GM08714 (cell line): ENCODE results near the gene ZBTB21.

Experiments used
- H3K4me3 ChIP-seq: fragments of 200-500 bp; sonication (Bioruptor generic); 2 replicates; pipeline ENCODE4 v1.5.1; 2014; ENCODE audit warnings: mild to moderate bottlenecking, low read length, inconsistent platforms
- ZNF274 ChIP-seq: IDR thresholded peaks from 2 replicates; pipeline ENCODE4 v1.6.1; 2012; ENCODE audit warnings: mild to moderate bottlenecking, low read depth, low read length

ZBTB21 gene

DNA sequence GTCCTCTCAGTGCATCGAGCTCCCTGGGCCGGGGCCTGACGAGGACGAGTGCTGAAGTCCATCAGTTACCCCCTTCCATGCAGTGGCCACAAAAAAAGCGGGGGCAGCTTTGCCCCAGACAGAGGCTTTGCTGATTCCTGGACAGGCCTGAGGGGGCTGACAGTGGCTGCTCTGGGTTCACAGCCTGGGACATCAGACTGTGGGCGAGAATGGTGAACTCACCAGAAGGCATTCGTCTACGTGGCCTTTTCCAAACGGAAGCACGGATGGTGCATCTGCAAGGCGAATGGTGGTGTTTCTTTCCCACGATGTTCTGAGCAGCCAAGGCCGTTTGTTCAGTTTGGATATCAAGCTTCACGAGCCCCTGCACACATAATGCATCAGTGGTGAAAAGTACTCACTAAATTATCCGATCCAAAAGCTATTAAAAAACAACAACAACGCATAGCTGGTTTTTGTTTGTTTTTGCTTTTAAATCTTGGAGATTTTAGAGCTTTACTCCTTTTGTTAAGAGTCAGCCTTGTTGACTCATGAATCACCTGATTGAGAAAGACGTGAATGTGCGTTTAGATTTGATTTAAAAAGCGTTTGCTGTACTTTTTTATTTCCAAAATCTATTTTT is 6.3 kb upstream of the ZBTB21 start:
- TF ChIP-seq ZNF274: no peak
- H3K4me3 ChIP-seq: no peak overlapping the region

DNA sequence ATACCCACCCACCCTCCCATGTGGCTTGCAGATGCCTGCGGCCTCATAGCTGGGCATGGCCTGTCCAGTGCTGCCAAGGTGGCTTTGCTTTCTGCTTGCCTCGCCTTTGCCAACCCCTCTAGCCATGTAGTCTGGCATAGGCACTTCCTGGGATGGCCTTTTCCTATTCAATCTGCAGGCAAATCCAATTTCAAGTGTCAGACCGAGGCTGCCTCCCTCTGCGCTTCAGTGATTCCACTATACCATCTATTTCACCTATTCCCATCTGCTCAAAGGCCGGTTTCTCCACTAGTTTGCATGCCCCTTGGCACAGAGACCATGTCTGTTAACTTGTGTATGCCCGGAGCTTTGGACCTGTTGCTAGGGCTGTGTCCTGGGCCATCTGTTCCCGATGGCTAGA is 3.8 kb upstream of the ZBTB21 start:
- H3K4me3 ChIP-seq: no peak overlapping the region
- TF ChIP-seq ZNF274: no peak

DNA sequence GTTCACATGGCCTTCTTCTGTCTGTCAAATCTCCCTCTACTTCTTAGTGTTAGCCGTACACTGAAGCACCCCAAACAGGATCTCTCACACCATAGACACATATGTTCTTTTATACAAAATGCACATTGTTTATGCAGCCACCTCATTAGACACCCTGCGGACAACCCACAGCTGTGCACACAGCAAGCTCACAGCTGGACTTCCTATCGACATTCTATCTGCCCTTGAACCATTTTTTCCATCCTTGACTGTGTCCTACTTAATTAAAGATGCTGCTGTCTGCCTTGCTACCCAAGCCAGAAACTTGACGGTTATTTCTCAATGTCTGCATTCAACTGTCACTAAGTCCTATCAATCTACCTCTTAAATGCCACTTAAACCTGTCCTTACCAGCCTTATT is 3.2 kb upstream of the ZBTB21 start:
- no peak for TF ChIP-seq ZNF274
- H3K4me3 ChIP-seq: no peak overlapping the region

DNA sequence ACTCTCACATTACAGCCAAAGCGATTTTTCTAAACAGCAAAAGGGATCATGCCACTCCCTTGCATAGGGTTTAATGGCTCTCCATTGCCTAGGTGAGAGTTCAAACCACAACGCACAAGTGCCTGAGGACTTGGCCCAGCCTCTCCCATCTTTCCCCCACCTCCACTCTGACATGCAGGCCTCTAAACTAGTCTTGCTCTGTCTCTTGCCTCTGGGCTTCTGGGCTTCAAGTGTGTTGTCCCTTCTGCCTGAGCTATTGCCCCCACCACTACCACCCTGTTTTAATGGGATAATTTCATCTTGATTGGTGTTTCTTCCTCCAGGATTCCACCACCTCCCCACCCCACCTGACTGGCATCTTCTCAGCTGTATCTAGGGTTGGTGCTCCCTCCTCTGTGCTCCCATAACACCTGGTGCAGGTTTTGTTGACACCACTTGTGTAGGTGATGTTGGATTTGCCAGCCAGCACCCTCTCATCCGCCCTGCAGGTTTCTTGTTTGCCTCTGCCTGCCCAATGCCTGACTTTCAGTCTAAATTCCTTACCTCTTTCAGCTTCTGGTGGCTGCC is 2.7 kb upstream of the ZBTB21 start:
- H3K4me3 ChIP-seq: no peak overlapping the region
- no peak for TF ChIP-seq ZNF274

DNA sequence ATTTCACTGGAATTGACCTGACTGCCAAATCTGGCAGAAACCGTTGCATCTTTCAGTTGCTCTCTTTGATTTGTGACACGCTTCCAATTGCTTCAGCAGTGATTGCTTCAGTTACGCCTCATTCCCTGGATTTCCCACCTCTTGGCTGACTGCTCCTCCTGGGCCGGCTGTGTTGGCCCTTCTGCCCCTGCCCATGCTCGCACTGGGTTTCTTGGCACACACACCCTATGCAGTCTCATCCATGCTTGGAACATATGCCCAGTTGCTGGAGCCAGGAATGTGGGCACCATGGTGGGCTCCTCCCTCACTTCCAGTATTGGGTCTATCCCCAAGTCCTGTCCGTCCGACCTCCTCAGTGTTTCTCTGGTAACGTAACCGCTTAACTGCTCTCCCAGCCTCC is 2.2 kb upstream of the ZBTB21 start:
- TF ChIP-seq ZNF274: no peak
- no peak overlapping the region for H3K4me3 ChIP-seq

DNA sequence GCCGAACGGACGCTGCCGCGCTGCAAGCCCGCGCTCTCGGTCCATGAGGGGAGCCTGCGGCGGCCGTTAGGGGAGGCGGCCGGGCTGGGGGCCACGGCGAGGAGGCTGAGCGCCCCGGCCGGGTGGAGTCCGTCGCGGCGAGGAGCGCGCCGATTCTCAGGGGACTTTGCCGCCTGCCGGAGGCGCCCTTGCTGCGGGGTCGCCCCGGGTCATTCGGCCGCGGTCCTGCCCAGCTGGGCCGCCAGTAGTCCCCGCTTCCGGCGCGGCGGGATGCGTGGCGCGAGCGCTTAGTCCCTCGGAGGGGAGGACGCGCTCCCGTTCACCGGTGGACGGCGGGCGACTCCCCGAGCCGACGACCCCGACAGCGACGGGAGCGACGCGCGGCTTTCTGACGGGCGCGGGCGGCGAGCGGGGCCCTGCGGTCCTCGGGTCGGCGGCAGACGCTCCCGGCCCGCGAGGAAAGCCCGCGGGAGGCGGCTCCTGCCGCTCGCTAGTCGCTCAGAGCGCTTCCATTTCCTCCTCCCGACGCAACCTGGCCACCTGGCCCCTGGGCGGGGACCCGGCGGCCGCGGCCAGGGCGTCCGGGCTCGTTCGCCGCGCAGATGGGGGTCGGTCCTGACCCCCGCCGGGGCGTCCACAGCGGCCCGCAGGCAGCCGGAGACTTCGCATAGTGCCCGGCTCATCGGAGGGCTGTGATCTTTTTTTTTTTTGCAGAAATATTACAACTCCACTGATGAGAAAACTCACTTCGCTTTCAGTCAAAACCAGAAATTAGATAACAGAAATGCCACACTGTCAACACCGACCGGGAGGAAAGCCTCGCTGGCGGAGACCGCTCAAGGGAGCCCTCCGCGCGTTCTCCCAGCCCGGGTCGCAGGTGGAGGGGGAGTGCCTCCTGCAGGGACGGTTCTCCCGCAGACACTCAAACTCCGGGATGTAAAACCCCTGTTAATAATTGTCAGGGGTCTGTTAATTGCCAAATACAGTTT is 641 bp upstream of the ZBTB21 start:
- H3K4me3 ChIP-seq: peak overlapping the region; percentile 82
- TF ChIP-seq ZNF274: no peak

DNA sequence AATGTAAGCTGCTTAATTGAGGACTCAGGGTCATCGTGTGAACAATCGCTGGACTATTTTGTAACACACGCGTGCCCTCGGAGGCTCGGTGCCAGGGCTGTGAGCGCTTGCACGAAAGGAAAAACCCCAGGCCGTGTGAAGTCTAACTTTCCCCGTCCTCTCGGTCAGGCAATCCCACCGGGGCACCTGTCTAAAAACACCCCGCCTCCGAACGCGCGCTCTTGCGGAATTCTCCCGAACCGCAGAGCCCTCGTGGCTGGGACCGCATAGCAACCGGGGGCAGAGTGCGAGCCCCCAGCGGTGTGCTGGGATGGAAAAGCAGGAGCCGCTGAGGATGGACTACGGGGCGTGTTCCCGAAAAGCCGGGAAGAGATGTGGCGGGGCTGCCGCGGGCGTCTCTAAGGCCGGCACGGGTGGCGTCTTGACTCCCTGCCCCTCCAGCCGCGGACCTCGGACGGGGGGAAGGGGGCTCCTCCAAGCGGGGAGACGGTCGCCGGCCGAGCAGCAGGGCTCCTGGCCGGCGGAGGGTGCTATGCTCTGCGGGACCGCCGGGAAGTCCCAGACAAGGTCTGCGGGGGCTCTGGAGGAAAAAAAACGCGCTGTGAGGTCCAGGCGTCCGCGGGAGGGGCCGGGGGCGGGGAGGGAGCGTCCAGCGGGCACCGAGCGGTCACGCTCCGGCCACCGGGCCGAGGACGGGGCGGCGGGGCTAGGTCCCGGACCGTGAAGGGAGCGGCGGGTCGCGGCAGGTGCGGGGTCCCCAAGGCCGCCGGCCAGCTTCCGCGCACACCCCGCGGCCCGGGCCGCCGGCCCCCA is 936 bp downstream of the ZBTB21 start:
- H3K4me3 ChIP-seq: peak overlapping the region; percentile 74
- no peak for TF ChIP-seq ZNF274

DNA sequence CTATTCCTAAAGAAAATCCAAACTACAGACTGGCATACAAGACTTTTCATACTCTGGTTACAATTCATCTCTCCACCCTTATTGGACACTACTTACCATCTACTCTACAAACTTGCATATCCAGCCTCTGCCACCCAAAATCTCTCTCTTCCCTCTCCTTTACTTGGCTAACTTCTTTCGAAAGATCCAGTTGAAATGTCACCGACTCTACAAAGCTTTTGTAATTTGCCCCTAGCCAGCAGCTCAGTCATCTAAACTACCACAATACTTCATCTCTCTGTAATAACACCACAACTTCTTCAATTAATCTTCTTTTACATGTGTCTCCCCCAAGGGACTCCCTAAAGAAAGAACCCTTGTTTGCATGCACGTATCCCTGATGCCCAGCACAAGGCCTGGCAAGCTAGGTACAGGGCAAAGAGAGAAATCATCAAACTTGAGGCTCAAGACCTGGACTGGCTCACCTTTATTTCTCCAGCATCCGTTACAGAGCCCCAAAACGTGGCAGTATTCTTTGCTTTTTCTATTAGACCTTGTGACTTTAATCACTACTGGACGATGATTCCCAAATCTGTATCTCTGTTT is 2.7 kb downstream of the ZBTB21 start:
- no peak for TF ChIP-seq ZNF274
- no peak overlapping the region for H3K4me3 ChIP-seq

DNA sequence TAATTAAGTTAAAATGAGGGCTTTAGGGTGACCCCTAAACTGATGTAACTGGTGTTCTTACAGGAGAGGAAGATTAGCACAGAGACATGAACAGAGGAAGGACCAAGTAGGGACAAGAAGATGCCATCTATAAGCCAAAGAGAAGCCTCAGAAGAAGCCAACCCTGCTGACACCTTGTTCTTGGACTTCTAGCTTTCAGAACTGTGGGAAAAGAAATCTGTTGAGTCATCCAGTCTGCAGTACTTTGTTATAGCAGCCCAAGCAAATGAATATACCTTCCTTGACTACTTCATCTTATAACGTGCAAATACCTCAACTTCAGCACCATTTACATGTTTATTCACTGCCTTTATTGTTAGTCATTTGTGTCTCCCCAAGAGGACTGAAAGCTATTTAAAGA is 3.4 kb downstream of the ZBTB21 start:
- H3K4me3 ChIP-seq: no peak overlapping the region
- no peak for TF ChIP-seq ZNF274

DNA sequence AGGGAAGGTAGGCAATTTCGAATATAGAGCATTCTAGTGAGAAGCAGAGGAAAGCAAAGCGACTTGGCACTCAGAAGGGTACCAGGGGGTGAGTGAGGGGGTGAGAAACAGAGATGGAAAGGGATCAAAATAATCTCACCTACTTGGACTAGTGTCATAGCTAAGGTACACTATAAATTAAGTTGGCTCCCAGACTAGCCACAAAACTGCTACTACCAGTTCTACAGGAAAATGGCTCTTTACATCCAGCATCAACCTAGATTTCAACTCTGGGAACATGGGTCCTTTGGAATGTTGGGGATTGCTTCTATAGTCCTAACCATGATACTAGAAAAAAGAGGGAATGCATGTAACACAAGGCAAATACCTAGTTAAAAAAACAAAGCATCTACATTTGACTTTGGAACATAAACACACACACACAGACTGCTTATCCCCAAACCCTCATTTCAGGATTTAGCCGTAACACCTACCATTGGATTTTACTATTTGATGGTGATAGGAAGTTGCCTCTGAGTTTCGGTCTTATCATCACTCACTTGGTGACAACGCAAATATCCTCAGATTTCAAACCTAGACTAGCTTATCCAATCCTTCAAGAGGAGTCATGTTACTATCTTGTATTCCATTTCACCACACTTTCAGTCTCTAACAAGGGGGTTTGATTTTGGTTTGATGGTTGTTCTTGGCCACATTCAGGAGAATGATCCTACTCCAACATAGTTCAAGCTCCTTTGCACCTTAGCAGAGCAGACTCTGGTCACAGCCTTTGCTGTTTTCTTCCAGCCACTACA is 5.6 kb downstream of the ZBTB21 start:
- H3K4me3 ChIP-seq: no peak overlapping the region
- no peak for TF ChIP-seq ZNF274

DNA sequence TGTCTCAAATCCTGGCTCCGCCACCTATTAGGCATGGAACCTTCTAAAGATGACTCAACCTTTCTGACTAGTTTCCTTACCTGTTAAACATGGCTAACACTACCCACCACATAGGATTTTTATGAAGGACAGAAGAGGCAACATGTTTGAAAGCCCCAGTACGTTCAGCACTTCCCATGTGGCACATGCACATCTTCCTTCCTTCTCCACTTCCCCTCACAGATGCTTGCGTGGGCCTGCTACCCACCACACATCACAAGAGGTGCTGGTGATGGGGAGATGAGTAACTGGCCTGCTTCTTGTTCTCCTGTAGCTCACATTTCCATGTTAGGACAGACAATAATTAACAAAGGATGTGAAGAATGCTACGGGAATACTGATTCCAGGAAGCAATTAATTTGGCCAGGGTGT is 7.1 kb downstream of the ZBTB21 start:
- no peak for TF ChIP-seq ZNF274
- H3K4me3 ChIP-seq: no peak overlapping the region

DNA sequence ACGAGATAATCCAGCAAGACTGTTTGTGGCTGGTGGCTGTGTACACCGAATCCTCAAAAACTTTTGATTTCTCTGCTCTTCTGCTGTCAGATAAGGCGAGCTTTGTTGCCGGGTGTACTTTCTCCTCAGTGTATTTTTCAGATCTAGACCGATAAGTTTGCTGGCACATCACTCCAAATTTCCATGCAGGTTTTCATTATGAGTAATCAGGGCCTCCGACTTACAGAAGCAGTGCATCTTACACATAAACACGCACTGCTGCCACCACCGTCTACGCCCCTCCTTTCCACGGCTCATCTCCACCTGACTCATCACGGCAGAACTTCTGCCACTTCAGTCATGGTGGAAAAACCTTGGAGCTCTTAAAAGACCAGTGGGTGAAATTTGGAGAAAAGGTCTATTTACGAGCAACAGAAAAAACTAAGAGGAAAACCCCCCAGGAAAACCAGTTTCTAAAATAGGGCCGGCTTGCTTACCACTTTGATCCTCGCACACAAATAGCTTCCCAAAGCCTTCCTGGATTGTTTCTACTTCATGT is 7.7 kb downstream of the ZBTB21 start:
- no peak overlapping the region; the same call in 1 of the 2 replicates for H3K4me3 ChIP-seq
- no peak for TF ChIP-seq ZNF274

DNA sequence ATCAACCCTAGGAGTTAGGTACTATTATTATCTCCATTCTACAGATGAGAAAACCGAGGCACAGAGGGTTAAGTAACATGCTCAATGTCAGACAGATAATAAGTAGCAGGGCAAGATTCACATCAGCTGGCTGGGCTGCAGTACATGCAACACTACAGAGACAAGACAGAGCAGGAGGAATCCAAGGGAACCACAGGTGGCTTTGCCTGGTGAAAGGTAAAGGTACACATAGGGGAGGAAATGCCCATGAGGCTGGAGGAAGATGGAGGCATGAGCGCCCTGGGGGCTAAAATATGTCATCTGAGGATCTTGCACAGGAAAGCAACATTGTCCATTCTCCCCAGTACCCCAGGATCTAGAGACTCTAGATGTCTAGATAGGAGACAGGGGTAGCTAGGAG is 8.4 kb downstream of the ZBTB21 start:
- TF ChIP-seq ZNF274: no peak
- H3K4me3 ChIP-seq: no peak overlapping the region
